ENCODE results near the gene PHACTR3.

Gene PHACTR3

GRCh38 chr20:59820204-59821041 lies 216.1 kb downstream of the PHACTR3 start:
- no peak for DNase-seq

- no peak for DNase-seq
These were observed 216.9 kb downstream of the PHACTR3 start for GRCh38 chr20:59821201-59821600.

DNA sequence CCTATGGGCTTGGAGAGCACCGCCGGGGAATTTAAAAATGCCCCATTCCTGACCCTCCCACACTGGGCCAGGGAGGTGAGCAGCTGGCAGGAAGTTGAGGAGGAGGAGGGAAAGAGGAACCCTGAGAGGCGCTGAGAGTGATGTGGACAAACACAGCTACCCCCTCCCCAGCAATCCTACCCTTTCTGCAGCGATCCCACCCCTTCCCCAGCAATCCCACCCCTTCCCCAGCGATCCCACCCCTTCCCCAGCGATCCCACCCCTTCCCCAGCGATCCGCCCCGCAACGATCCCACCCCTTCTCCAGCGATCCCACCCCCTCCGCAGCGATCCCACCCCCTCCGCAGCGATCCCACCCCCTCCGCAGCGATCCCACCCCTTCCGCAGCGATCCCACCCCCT lies 217.4 kb downstream of the PHACTR3 start:
- no peak for DNase-seq

DNA sequence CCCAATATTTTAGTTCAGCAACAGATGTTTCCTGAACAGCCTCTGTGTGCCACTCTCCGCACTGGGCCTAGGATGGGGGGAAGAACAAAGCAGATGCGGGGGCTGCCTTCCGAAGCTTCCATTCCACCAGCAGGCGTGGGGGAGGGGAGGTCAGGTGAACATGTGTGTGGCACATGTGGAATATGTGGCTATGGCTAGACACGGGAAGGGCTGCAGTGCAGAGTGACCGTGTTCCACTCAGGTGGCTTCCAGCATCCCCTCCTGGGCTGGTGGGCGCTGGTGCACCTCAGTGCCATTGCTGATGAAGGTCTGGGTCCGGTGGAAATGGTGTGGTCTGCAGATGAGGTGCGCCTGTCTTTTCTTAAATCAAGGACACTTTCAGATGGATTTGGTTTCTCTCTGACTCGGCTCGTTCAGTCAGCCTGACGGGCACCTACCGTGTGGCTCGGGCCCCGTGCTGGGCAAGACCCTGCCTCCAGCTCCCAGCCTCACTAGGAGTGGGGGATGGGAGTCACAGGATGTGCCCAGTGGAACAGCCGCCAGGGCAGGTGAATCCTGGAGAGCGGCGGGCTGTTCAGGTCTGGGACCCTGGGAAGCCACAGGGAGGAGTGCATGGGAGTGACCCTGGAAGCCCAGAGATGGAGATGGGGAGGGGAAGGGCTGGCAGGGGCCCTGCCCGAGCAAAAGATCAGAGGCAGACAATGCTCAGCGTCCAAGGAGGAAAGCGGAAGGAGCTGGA lies 218.1 kb downstream of the PHACTR3 start:
- DNase-seq = no peak

- DNase-seq = no peak
These were observed 218.7 kb downstream of the PHACTR3 start for GRCh38 chr20:59823030-59823423.

GRCh38 chr20:59823491-59824259 lies 219.3 kb downstream of the PHACTR3 start:
- DNase-seq = no peak

- DNase-seq = no peak
These were observed 220.6 kb downstream of the PHACTR3 start for GRCh38 chr20:59824711-59825562.

DNA sequence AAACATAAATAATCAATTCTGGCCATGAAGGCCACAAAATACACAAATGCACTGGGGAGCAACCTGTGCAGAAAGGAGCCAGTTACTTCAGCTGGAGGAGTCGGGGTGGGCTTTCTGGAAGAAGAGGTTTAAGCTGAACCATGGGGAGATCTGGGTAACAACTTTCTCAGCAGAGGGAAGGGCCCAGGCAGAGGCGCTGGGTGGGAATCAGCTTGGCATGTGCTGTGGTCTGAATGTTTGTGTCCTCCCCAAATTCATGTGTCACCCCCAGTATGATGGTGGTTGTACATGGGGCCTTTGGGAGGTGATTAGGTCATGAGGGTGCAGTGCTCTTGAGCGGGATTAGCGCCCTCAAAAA lies 221.2 kb downstream of the PHACTR3 start:
- no peak for DNase-seq

DNA sequence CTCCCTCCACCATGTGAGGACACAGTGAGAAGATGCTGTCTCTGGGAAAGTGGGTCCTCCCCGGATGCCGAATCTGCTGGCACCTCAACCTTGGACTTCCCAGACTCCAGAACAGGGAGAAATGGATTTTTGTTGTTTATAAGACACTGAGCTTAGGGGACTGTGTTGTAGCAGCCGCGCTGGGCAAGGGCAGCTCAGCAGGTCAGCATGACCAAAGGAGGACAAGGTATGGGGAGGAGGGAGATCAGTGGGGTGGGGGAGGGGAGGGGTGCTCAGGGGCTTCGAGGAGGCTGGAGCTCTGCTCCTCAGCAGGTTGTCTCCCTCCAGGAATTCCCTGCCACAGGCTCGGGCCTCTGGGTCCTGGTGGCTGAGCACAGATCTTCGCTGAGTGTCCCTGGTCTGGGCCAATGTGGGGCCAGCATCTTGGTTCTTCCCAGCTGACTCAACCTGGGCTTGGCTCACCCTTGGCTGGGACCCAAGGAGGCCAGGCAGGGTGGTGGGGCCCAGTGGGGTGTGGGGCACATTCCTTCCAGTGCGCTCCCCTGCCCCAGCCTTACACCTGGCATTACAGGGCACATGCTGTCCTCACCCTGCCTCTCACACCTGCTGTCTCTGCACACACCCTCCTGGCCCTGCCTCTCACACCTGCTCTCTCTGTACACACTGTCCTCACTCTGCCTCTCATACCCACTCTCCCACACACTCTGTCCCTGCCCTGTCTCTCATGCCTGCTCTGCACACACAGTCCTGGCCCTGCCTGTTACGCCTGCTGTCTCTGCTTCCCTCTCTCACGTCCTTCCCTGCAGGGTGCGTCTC lies 221.8 kb downstream of the PHACTR3 start:
- no peak for DNase-seq

- DNase-seq = no peak
These were observed 223.1 kb downstream of the PHACTR3 start for GRCh38 chr20:59827138-59828056.

DNA sequence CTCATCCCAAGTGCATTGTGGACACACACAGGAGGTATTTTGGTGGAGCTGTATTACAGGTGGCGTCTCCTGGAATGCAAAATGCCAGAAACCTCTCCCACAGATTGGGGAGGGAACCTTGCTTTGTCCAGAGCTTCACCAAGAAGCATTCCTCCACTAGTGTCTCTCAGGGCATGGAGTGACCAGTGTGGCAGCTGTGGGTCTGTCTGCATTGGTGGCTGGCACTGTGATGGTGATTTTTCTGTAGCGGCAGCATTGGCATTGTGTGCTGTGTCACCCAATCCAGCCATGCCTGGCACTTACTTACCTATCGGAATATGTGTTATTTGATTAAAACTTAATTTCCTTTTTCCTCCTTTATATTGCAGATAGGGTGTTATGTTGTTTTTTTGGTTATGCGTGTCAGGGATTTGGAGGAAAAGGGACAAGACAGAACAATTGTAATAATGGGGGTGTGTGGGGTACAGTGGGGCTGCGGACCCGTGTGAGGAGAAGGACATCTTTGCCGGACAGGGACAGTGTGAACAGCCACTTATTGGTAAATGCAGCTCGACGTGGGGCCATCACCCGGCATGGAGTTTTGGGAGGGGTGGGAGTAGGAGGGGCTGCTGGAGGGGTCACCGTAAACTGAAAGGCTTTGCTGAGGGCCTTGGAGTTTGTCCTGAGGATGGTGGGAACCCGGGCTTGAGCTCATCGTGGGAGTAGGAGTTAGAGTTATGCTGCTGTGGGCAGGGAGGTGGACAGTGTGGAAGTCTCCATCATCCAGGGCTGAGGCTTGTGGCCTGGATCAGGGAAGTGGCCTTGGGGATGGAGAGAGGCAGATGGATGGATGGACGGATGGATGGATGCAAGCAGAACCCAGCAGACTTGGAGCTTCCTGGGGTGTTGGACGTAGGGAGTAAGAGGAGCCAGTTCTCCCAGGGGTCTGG lies 224.0 kb downstream of the PHACTR3 start:
- no peak for DNase-seq

- peak; percentile 70 for DNase-seq
These were observed 224.9 kb downstream of the PHACTR3 start for GRCh38 chr20:59829054-59829785.

- DNase-seq = no peak
These were observed 225.7 kb downstream of the PHACTR3 start for GRCh38 chr20:59829786-59830664.

- no peak for DNase-seq
These were observed 226.3 kb downstream of the PHACTR3 start for GRCh38 chr20:59830665-59831023.

DNA sequence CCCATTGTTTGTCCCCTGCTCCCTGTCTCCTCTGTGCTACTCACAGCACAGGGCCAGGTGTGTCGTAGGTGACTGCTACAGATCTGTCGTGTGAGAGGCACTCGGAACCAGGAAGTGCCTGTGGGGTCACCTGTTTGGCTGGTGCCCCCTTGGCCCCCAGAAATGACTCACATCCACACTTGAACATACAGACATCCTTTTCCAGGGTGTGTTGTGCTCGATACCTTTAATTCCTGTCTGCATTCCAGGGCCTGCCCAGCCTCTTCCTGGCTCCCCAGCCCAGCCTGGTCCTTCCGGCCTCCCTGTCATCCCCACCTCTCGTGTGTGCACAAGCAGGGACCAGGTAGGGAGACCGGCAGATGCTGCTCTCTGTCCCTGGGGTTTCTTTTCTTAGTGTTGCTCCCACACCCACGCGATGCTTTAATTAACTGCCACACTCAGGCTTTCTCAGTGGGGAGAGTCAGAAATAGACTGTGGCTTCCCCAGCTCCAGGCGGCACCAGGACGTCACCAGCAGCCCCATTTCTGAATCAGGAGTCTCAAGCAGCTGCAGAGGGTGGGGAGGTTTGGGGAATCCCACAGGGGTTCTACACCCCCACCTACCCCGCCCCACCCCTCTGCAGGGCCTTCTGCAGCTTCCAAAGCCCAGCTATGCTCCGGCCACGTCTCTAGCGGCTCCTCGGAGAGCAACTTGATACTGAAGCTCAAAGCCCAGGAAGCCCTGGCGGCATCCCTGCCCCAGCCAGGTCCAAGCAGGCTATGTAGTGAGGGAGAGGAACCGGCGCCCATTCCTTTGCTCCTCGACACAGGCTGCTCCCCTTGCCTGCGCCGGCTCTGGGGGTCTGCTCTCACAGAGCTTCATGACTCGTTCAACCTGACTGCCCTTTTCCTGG lies 226.9 kb downstream of the PHACTR3 start:
- DNase-seq = no peak

GRCh38 chr20:59831916-59832270 lies 227.6 kb downstream of the PHACTR3 start:
- peak; percentile 32 for DNase-seq
